DOHH2 (cell line): ENCODE data around the gene IGF2.
"Not testable (repeated sequence)": the region's sequence is repeated elsewhere in the genome, so short reads cannot be mapped to it uniquely, and the experiment has no call there.

ENCODE experiments used
- H3F3A ChIP-seq: fragments of 200-600 bp; sonication (generic), shearing (Covaris generic); 2 replicates; pipeline ENCODE4 v1.6.0; 2016; ENCODE audit warnings: antibody characterized with exemption, mild to moderate bottlenecking; ENCODE audit not compliant: control insufficient read depth, insufficient read depth
- H3K27ac ChIP-seq: fragments of 200-600 bp; sonication (generic); 2 replicates; pipeline ENCODE4 v1.5.1; 2014; ENCODE audit warnings: low read depth, mild to moderate bottlenecking, low read length, moderate library complexity
- H3K27me3 ChIP-seq: fragments of 200-600 bp; sonication (generic); 2 replicates; pipeline ENCODE4 v1.6.1; 2014; ENCODE audit warnings: mild to moderate bottlenecking, low read length, mixed read lengths; ENCODE audit not compliant: control insufficient read depth
- H3K36me3 ChIP-seq: fragments of 200-600 bp; sonication (generic); 2 replicates; pipeline ENCODE4 v1.6.1; 2014; ENCODE audit warnings: mild to moderate bottlenecking, low read length, moderate library complexity, mixed read lengths; ENCODE audit not compliant: control insufficient read depth
- H3K4me1 ChIP-seq: fragments of 200-600 bp; sonication (generic); 2 replicates; pipeline ENCODE4 v1.6.1; 2014; ENCODE audit warnings: mild to moderate bottlenecking, low read length, mixed read lengths; ENCODE audit not compliant: control insufficient read depth
- H3K4me2 ChIP-seq: fragments of 200-600 bp; sonication (generic); 2 replicates; pipeline ENCODE4 v1.6.0; 2014; ENCODE audit warnings: mild to moderate bottlenecking, low read length, moderate library complexity
- H3K4me3 ChIP-seq: fragments of 200-600 bp; sonication (generic); 2 replicates; pipeline ENCODE4 v1.5.1; 2014; ENCODE audit warnings: mild to moderate bottlenecking, low read length, mixed read lengths
- H3K79me2 ChIP-seq: fragments of 200-600 bp; sonication (generic); 2 replicates; pipeline ENCODE4 v1.6.1; 2014; ENCODE audit warnings: mild to moderate bottlenecking, low read length, mixed read lengths; ENCODE audit not compliant: control insufficient read depth
- H3K9me2 ChIP-seq: fragments of 200-600 bp; sonication (generic); replicated peaks from 2 replicates; pipeline ENCODE4 v1.6.1; 2014; ENCODE audit warnings: mild to moderate bottlenecking, low read length, mixed read lengths; ENCODE audit not compliant: control insufficient read depth
- H3K9me3 ChIP-seq: fragments of 200-600 bp; sonication (generic); 2 replicates; pipeline ENCODE4 v1.6.1; 2014; ENCODE audit warnings: antibody characterized with exemption, low read length, mixed read lengths; ENCODE audit not compliant: control insufficient read depth, insufficient read depth
- H4K20me1 ChIP-seq: fragments of 200-600 bp; sonication (generic); 2 replicates; pipeline ENCODE4 v1.6.0; 2014; ENCODE audit warnings: low read depth, mild to moderate bottlenecking, antibody characterized with exemption, low read length, moderate library complexity; ENCODE audit not compliant: control insufficient read depth, insufficient read depth
- EZH2phosphoT487 ChIP-seq: fragments of 200-600 bp; sonication (generic); IDR thresholded peaks from 2 replicates; pipeline ENCODE4 v1.6.1; 2017; ENCODE audit warnings: borderline replicate concordance, mild to moderate bottlenecking, antibody characterized with exemption, low read length, moderate library complexity, mixed read lengths
- TF ChIP-seq, protein P1 (sequence below): fragments of 200-600 bp; sonication (generic); IDR thresholded peaks from one replicate; pipeline ENCODE4 v1.5.1; 2014; ENCODE audit warnings: antibody characterized with exemption, mild to moderate bottlenecking, low read depth, low read length; ENCODE audit not compliant: poor library complexity, severe bottlenecking

IGF2 gene

GRCh38 chr11:2126520-2127085, 12.6 kb downstream of the IGF2 start:
- H3K4me3 ChIP-seq = no peak overlapping the region
- no peaks in the 10 kb centered on the region for H4K20me1 ChIP-seq
- no peaks in the 10 kb centered on the region for H3K27me3 ChIP-seq
- H3F3A ChIP-seq = no peaks in the 10 kb centered on the region
- no peaks in the 10 kb centered on the region for H3K9me3 ChIP-seq
- H3K4me1 ChIP-seq = no peaks in the 10 kb centered on the region
- no peak for TF ChIP-seq EZH2phosphoT487
- TF ChIP-seq, protein P1, sequence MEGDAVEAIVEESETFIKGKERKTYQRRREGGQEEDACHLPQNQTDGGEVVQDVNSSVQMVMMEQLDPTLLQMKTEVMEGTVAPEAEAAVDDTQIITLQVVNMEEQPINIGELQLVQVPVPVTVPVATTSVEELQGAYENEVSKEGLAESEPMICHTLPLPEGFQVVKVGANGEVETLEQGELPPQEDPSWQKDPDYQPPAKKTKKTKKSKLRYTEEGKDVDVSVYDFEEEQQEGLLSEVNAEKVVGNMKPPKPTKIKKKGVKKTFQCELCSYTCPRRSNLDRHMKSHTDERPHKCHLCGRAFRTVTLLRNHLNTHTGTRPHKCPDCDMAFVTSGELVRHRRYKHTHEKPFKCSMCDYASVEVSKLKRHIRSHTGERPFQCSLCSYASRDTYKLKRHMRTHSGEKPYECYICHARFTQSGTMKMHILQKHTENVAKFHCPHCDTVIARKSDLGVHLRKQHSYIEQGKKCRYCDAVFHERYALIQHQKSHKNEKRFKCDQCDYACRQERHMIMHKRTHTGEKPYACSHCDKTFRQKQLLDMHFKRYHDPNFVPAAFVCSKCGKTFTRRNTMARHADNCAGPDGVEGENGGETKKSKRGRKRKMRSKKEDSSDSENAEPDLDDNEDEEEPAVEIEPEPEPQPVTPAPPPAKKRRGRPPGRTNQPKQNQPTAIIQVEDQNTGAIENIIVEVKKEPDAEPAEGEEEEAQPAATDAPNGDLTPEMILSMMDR = no peak
- no peaks in the 10 kb centered on the region for H3K79me2 ChIP-seq
- H3K4me2 ChIP-seq = no peak overlapping the region
- no peaks in the 10 kb centered on the region for H3K36me3 ChIP-seq
- no peak overlapping the region for H3K27ac ChIP-seq
- no peaks in the 10 kb centered on the region for H3K9me2 ChIP-seq

DNA sequence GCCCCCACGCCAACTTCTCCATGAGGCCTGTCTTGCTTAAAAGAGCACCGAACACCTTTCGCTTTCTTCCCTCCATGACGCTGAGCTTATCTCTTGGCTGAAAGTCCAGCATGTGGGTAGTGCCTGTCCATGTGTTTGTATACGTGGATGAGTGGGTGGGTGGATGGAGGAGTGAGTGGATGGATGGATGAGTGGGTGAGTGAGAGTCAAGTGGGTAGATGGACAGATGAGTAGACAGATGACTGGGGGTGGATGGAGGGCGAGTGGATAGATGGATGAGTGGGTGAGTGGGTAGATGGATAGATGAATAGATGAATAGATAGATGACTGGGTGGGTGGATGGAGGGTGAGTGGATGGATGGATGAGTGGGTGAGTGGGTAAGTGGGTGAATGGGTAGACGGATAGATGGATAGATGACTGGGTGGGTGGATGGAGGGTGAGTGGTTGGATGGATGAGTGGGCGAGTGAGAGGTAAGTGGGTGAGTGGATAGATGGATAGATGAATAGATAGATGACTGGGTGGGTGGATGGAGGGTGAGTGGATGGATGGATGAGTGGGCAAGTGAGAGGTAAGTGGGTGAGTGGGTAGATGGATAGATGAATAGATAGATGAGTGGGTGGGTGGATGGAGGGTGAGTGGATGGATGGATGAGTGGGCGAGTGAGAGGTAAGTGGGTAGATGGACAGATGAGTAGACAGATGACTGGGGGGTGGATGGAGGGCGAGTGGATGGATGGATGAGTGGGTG, 14.3 kb downstream of the IGF2 start:
- H3K4me1 ChIP-seq, H3K36me3 ChIP-seq, H4K20me1 ChIP-seq, H3F3A ChIP-seq, H3K4me3 ChIP-seq, H3K27ac ChIP-seq, H3K4me2 ChIP-seq, H3K9me2 ChIP-seq, H3K9me3 ChIP-seq, H3K79me2 ChIP-seq, H3K27me3 ChIP-seq: not testable (repeated sequence)

- H4K20me1 ChIP-seq = no peaks in the 10 kb centered on the region
- H3K9me2 ChIP-seq = no peaks in the 10 kb centered on the region
- no peak for TF ChIP-seq EZH2phosphoT487
- TF ChIP-seq, protein P1 = no peak
- H3K27ac ChIP-seq = no peak overlapping the region
- H3K27me3 ChIP-seq = peaks cover 1% of the 10 kb centered on the region; the same call in 1 of the 2 replicates
- no peak overlapping the region for H3K4me3 ChIP-seq
- H3K4me1 ChIP-seq = no peaks in the 10 kb centered on the region
- no peaks in the 10 kb centered on the region for H3K79me2 ChIP-seq
- no peaks in the 10 kb centered on the region for H3K9me3 ChIP-seq
- no peaks in the 10 kb centered on the region for H3K36me3 ChIP-seq
- H3F3A ChIP-seq = no peaks in the 10 kb centered on the region
- no peak overlapping the region for H3K4me2 ChIP-seq
Observed at GRCh38 chr11:2123628-2123960, 15.6 kb downstream of the IGF2 start.

- Histone ChIP-seq H3K9me3 (no peaks in the 10 kb centered on the region), H3K27me3 (peaks cover 7% of the 10 kb centered on the region), H3K4me1 (no peaks in the 10 kb centered on the region), H3K4me2 (no peak overlapping the region), H3K36me3 (no peaks in the 10 kb centered on the region), H3K79me2 (no peaks in the 10 kb centered on the region), H3K4me3 (no peak overlapping the region), H3K27ac (no peak overlapping the region), H3F3A (no peaks in the 10 kb centered on the region), H3K9me2 (no peaks in the 10 kb centered on the region), H4K20me1 (no peaks in the 10 kb centered on the region)
- TF ChIP-seq EZH2phosphoT487 = no peak
- TF ChIP-seq, protein P1 = no peak
Observed at GRCh38 chr11:2122907-2123627, 16.1 kb downstream of the IGF2 start.
